Esophagus mucosa (tissue), 1 donor: ENCODE measurements around the gene EPHB2. TPM values are rescaled to one million over a fixed set of nuclear protein-coding genes. Genes with fewer than 3 reads are reported as not detected.

Experiments used
- ATAC-seq: fragments of 200-7000 bp; cut with Tn5 transposase; one replicate; pipeline ENCODE4 v1.9.1; 2020
- total RNA-seq: library from RNA; stranded (reverse); gene quantifications from one replicate; pipeline ENCODE4 v1.2.4, GENCODE V29; 2023
- donor health status: DM: yes; HTN: yes; CAD: no.

EPHB2 gene
- total RNA-seq, 1 donor from 2014 or later, result 2.2 TPM

DNA sequence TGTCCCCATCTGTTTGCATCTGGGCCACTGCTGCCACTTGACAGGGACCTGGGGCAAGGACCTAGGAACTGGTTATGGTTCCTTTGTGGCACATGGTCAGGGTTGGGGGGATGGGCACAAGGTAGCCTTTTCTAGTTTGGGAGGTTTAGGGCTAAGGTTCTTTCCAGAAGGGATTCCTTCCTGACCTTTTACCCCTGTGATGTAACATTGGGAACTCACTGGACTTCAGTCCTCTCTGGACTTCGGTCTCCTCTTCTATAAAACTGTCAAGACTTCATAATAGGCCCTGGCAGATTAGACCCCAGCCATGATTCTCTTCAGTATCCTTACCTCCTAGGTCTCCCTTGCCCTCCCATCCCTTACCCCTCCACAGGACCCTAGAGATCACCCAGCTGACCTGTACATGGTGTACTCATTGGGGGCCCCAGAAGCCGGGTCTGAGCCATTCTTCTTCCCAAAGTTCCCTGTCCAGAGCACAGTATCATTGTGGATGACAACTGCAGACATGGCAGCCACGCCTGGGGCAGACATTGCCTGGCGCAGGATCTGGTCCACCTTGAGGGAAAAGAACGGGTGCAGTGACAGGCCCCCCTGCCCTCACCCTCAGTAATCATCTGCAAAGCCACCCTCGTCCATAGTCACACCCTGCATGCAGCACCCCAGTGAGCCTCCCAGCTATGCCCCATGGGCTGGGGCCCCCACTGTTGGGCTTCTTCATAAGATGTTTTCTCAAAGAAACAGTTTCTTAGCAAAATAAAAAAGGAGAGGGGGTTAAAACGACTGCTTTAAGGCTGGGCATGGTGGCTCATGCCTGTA lies 249.1 kb downstream of the EPHB2 start:
- ATAC-seq, result no peak

DNA sequence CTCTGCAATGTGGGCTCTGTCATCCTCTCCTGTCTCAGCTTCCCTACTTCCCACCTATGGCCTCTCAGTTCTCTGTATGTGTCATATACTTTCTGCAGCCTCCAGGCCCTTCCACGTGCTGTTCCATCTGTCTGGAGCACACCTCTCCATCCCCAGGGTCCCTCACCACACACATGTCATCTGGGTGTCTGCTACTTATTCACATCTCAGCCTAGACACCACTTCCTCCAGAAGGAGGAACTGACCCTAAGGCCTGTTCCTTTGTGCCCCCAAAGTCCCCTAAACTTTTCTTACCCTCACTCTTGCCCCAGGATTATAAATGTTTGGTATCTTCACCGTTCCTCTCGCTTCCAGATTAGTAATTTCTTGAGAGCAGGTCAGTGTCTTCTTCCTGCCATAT lies 251.9 kb downstream of the EPHB2 start:
- ATAC-seq, result no peak

DNA sequence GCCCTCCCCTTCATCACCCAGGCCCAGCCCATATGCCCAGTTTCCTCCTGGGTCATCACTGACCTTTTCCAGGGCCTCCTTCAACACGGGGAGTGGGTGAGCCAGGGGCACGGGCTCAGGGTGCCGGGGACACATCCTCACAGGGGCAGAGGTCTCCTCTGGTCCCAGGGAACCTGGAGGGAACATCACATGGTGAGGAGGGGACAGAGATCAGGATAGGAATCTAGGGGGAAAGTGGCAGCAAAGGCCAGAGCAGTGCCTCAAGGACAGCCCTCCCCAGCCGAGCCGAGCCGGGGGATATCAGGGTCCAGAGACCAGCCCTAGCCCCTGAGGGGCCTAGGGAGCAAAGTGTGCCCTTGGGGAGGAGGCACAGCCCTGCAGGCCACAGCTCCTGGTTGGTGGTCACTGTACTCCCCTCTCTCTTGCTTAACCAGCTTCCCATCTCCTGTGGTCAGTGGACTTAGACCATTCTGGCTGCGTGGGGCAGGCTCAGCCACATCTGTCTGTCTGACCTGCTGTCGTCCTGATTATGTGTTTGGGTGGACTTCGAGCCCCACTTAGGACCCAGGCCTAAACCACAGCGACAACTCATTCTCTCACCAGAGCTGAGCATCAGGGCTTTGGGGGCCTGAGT lies 252.5 kb downstream of the EPHB2 start:
- no peak for ATAC-seq

DNA sequence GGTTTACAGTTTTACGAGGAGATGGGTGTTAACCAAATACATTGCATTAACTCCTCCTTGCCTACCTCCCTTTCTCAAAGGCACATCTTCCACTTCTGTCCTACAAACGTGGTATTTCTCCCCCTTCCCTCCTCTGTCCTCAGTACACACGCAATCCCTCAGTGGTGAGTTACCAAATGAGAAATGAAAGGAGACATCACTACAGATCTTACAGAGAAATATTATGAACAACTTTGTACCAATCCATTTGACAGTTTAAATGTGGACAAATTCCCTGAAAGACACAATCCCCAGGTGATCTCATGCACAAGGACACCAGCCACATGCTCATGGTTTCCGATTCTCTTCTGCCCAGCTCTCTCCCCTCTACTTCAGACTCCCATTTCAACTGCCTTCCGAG lies 255.7 kb downstream of the EPHB2 start:
- ATAC-seq, result no peak

DNA sequence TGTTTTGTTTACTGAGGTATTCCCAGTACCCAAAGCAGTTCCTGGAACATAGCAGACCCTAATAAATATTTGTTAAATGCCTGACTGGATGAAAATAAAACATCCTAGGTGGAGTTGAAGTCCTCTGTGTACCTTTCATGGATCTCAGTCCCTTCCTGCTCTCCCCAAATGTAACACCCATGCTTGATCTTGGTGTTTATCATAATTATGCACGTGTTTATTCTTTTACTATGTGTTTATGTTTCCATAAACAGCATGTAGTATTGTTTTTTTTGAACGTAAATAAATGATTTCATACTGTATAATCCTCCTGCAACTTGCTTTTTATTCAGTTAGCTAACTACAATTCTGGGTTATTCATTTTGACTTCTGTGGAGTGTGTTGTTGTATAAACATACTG lies 257.2 kb downstream of the EPHB2 start:
- ATAC-seq, result no peak

DNA sequence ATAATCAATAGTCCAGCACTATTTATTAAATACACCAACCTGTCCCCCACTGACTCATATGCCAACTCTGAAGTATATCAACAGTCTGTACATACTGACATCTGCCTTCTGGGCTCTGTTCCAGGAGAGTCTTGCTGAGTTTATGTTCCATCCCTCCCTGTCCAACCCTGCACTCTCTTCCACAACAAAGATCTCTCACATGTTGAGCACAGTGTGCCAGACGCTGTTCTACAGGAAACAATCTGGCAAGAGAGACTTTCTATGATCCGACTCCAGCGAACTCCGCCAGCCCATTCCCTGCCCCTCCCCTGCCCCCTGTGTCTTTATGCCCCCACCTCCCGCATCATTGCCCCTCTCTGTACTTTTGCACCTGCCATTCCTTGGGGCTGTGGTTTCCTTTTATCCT lies 258.7 kb downstream of the EPHB2 start:
- peak; percentile 31 for ATAC-seq

DNA sequence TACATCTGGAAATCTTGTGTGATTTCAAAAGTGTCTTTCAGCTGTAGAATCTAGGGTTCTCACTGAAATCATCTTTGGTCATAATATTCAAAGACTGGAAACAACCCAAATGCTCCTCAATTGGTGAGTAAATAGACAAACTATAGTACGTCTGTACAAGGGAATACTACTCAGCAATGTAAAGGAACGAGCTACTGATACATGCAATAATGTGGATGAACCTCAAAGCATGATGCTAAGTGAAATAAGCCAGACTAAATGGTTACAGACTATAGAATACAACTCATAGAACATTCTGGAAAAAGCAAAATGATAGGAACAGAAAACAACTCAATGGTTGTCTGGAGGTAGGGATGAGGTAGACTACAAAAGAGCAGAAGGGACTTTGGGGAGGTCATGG lies 259.5 kb downstream of the EPHB2 start:
- ATAC-seq, result no peak

Other genes starting within 250 kb of the EPHB2 start
- gene EPHA8, start 147.3 kb upstream of the EPHB2 start, total RNA-seq, result 0.48 TPM
- gene C1QA, start 74.2 kb upstream of the EPHB2 start, total RNA-seq, result 10.4 TPM
- gene C1QC, start 67.2 kb upstream of the EPHB2 start, total RNA-seq, result 11.7 TPM
- gene C1QB, start 57.6 kb upstream of the EPHB2 start, total RNA-seq, result 14.4 TPM